Lower lobe of right lung (tissue), 2 donors: ENCODE measurements around the gene TTLL1. TPM values are rescaled to one million over a fixed set of nuclear protein-coding genes. Genes with fewer than 3 reads are reported as not detected.

Experiments used
- ATAC-seq, 2 donors: fragments of 200-7000 bp; cut with Tn5 transposase; one replicate each; pipeline ENCODE4 v1.9.1; 2020 to 2022; ENCODE audit warnings: mild to moderate bottlenecking in 2 of 2, moderate library complexity in 2 of 2
- DNase-seq: peaks from one replicate; pipeline ENCODE4 v3.0.0-alpha.2; 2020
- H3K27ac ChIP-seq: fragments of 200-600 bp; one replicate; pipeline ENCODE4 v1.8.0; 2022
- H3K27me3 ChIP-seq: fragments of 200-600 bp; one replicate; pipeline ENCODE4 v1.8.0; 2022; ENCODE audit warnings: low read depth
- H3K36me3 ChIP-seq: fragments of 200-600 bp; one replicate; pipeline ENCODE4 v1.8.0; 2022; ENCODE audit warnings: mild to moderate bottlenecking
- H3K4me1 ChIP-seq: fragments of 200-600 bp; one replicate; pipeline ENCODE4 v1.8.0; 2022
- H3K4me3 ChIP-seq: fragments of 200-600 bp; one replicate; pipeline ENCODE4 v1.8.0; 2022; ENCODE audit warnings: mild to moderate bottlenecking
- H3K9me3 ChIP-seq: fragments of 200-600 bp; one replicate; pipeline ENCODE4 v1.8.0; 2022
- CTCF ChIP-seq: fragments of 200-600 bp; IDR thresholded peaks from one replicate; pipeline ENCODE4 v1.8.0; 2022; ENCODE audit warnings: antibody characterized with exemption, mild to moderate bottlenecking
- intact Hi-C: fragments of 100-400 bp; cut with DNase I; formaldehyde crosslinking; loops from one replicate; pipeline ENCODE4 v1.11.0; 2022
- total RNA-seq: library from RNA; stranded (reverse); fragmentation: NEBNext Ultra II Directional; extraction: Animal tissue kit (Norgen Biotek cat#: 25700); gene quantifications from one replicate; pipeline ENCODE4 v1.2.1, GENCODE V29; 2021
- donor health status: DM: no; HTN: yes; CAD: no; lungs with severe emphysema.

TTLL1 gene
- total RNA-seq, 1 donor from 2014 or later: 5.4 TPM

- intact Hi-C loops: no loop called here
- Histone ChIP-seq H3K36me3 (peaks cover 7% of the 10 kb centered on the region), H3K4me3 (no peak overlapping the region), H3K4me1 (peaks cover 19% of the 10 kb centered on the region), H3K27ac (no peak overlapping the region), H3K9me3 (no peaks in the 10 kb centered on the region), H3K27me3 (no peaks in the 10 kb centered on the region)
- DNase-seq (no peak), ATAC-seq (peak; percentile 5 to 8)
- no peak for TF ChIP-seq CTCF
These were observed 38.1 kb upstream of the TTLL1 start for GRCh38 chr22:43127166-43127908.

GRCh38 chr22:43126501-43127165 is 37.4 kb upstream of the TTLL1 start:
- Histone ChIP-seq H3K4me3 (no peak overlapping the region), H3K4me1 (peaks cover 12% of the 10 kb centered on the region), H3K27me3 (no peaks in the 10 kb centered on the region), H3K9me3 (no peaks in the 10 kb centered on the region), H3K27ac (no peak overlapping the region), H3K36me3 (peaks cover under 1% of the 10 kb centered on the region)
- no peak for TF ChIP-seq CTCF
- ATAC-seq (peak; percentile 54 to 69), DNase-seq (no peak)
- intact Hi-C loops: no loop called here

- Histone ChIP-seq H3K4me1 (no peaks in the 10 kb centered on the region), H3K9me3 (no peaks in the 10 kb centered on the region), H3K27me3 (no peaks in the 10 kb centered on the region), H3K36me3 (no peaks in the 10 kb centered on the region), H3K27ac (no peak overlapping the region), H3K4me3 (no peak overlapping the region)
- DNase-seq: no peak
- ATAC-seq: no peak
- TF ChIP-seq CTCF: no peak
- intact Hi-C loops: no loop called here
These were observed 29.8 kb upstream of the TTLL1 start for GRCh38 chr22:43118953-43119458.

GRCh38 chr22:43118024-43118849 is 29.0 kb upstream of the TTLL1 start:
- DNase-seq (no peak), ATAC-seq (peak in 1 of 2 donors; percentile 21)
- no peak for TF ChIP-seq CTCF
- intact Hi-C loops: no loop called here
- no peak overlapping the region for H3K27ac ChIP-seq
- H3K9me3 ChIP-seq: no peaks in the 10 kb centered on the region
- no peaks in the 10 kb centered on the region for H3K27me3 ChIP-seq
- H3K36me3 ChIP-seq: no peaks in the 10 kb centered on the region
- H3K4me1 ChIP-seq: no peaks in the 10 kb centered on the region
- H3K4me3 ChIP-seq: no peak overlapping the region

- Histone ChIP-seq H3K4me3 (no peak overlapping the region), H3K9me3 (no peaks in the 10 kb centered on the region), H3K27me3 (peaks cover 4% of the 10 kb centered on the region), H3K4me1 (no peaks in the 10 kb centered on the region), H3K36me3 (no peaks in the 10 kb centered on the region), H3K27ac (no peak overlapping the region)
- DNase-seq (no peak), ATAC-seq (no peak)
- intact Hi-C loops: no loop called here
- no peak for TF ChIP-seq CTCF
These were observed 27.7 kb upstream of the TTLL1 start for GRCh38 chr22:43116932-43117331.
